ENCODE data around the gene DOCK11.

The DOCK11 gene

GRCh38 chrX:118497180-118497818 is 1.7 kb downstream of the DOCK11 start:
- Histone ChIP-seq H3K9ac (ENCODE audit: low read depth, low read length, poor library complexity, severe bottlenecking) (peak overlapping the region; percentile 82), H3K4me3 (ENCODE audit: low read length, poor library complexity, severe bottlenecking) (peak overlapping the region; percentile 87), H3K4me2 (ENCODE audit: low read depth, low read length, poor library complexity, severe bottlenecking) (peak overlapping the region; percentile 91)

DNA sequence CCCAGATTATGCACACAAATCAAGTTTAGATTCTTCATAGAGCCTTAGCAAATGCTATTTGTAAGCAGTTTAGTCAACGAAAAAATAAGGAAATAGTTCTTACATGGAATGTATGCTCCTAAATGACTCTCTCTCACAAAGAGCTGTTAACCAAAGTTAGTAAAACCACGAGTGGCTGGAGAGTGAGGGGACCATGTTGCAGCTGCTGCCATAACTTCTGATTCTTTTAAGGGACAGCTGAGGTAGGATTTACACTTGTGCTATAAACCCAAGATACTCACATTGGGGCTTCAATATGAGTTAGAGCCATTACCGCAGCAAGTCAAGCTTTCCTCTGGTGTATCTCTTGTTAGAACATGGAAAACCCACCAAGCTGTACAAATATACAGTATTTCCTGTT is 2.7 kb downstream of the DOCK11 start:
- H3F3A ChIP-seq (ENCODE audit: low read depth) = no peaks in the 10 kb centered on the region
- H3K36me3 ChIP-seq (ENCODE audit: insufficient read depth, low read length) = no peaks in the 10 kb centered on the region
- H3K4me2 ChIP-seq (ENCODE audit: low read depth, low read length, poor library complexity, severe bottlenecking) = peak overlapping the region; percentile 91
- peaks cover 29% of the 10 kb centered on the region for H3K4me1 ChIP-seq (ENCODE audit: insufficient read depth, low read length, poor library complexity, severe bottlenecking)
- H2AFZ ChIP-seq (ENCODE audit: low read length) = no peak overlapping the region
- H4K20me1 ChIP-seq (ENCODE audit: insufficient read depth, low read length, poor library complexity, severe bottlenecking) = no peaks in the 10 kb centered on the region
- no peaks in the 10 kb centered on the region for H3K9me2 ChIP-seq (replicated peaks; ENCODE audit: low read depth, low read length)
- H3K9me3 ChIP-seq (ENCODE audit: insufficient read depth, low read depth, low read length) = no peaks in the 10 kb centered on the region
- peaks cover 48% of the 10 kb centered on the region; the same call in 1 of the 2 replicates for H3K79me2 ChIP-seq (ENCODE audit: insufficient read depth, low read length)
- no peaks in the 10 kb centered on the region for H3K27me3 ChIP-seq (ENCODE audit: insufficient read depth, low read length, poor library complexity, severe bottlenecking)
- peak overlapping the region; percentile 87 for H3K4me3 ChIP-seq (ENCODE audit: low read length, poor library complexity, severe bottlenecking)
- peak overlapping the region; percentile 82 for H3K9ac ChIP-seq (ENCODE audit: low read depth, low read length, poor library complexity, severe bottlenecking)
- TF ChIP-seq CTCF (conservative IDR thresholded peaks at IDR 0.05; ENCODE audit: low read length) (no peak), EZH2phosphoT487 (IDR thresholded peaks at IDR 0.05; ENCODE audit: borderline replicate concordance) (no peak)

More at GRCh38 chrX:118497180-118497818, 1.7 kb downstream of the DOCK11 start:
- Histone ChIP-seq H2AFZ (ENCODE audit: low read length) (0 out of 2 replicates have a peak overlapping the region, but pooled peaks have one; percentile 81), H3K4me1 (ENCODE audit: insufficient read depth, low read length, poor library complexity, severe bottlenecking) (peaks cover 21% of the 10 kb centered on the region), H3F3A (ENCODE audit: low read depth) (no peaks in the 10 kb centered on the region), H3K36me3 (ENCODE audit: insufficient read depth, low read length) (no peaks in the 10 kb centered on the region), H3K9me3 (ENCODE audit: insufficient read depth, low read depth, low read length) (no peaks in the 10 kb centered on the region), H3K79me2 (ENCODE audit: insufficient read depth, low read length) (peaks cover 40% of the 10 kb centered on the region; the same call in 1 of the 2 replicates), H4K20me1 (ENCODE audit: insufficient read depth, low read length, poor library complexity, severe bottlenecking) (no peaks in the 10 kb centered on the region), H3K27me3 (ENCODE audit: insufficient read depth, low read length, poor library complexity, severe bottlenecking) (no peaks in the 10 kb centered on the region), H3K9me2 (replicated peaks; ENCODE audit: low read depth, low read length) (no peaks in the 10 kb centered on the region)
- TF ChIP-seq EZH2phosphoT487 (IDR thresholded peaks at IDR 0.05; ENCODE audit: borderline replicate concordance) (no peak), CTCF (conservative IDR thresholded peaks at IDR 0.05; ENCODE audit: low read length) (no peak)

GRCh38 chrX:118498755-118499154 is 3.1 kb downstream of the DOCK11 start:
- no peaks in the 10 kb centered on the region for H3K36me3 ChIP-seq (ENCODE audit: insufficient read depth, low read length)
- peak overlapping the region; percentile 91 for H3K4me2 ChIP-seq (ENCODE audit: low read depth, low read length, poor library complexity, severe bottlenecking)
- no peak overlapping the region for H2AFZ ChIP-seq (ENCODE audit: low read length)
- no peaks in the 10 kb centered on the region for H3K9me2 ChIP-seq (replicated peaks; ENCODE audit: low read depth, low read length)
- no peak for TF ChIP-seq EZH2phosphoT487 (IDR thresholded peaks at IDR 0.05; ENCODE audit: borderline replicate concordance)
- H4K20me1 ChIP-seq (ENCODE audit: insufficient read depth, low read length, poor library complexity, severe bottlenecking) = no peaks in the 10 kb centered on the region
- H3F3A ChIP-seq (ENCODE audit: low read depth) = no peaks in the 10 kb centered on the region
- H3K4me1 ChIP-seq (ENCODE audit: insufficient read depth, low read length, poor library complexity, severe bottlenecking) = peaks cover 33% of the 10 kb centered on the region
- H3K27me3 ChIP-seq (ENCODE audit: insufficient read depth, low read length, poor library complexity, severe bottlenecking) = no peaks in the 10 kb centered on the region
- peak overlapping the region; percentile 87 for H3K4me3 ChIP-seq (ENCODE audit: low read length, poor library complexity, severe bottlenecking)
- H3K9ac ChIP-seq (ENCODE audit: low read depth, low read length, poor library complexity, severe bottlenecking) = peak overlapping the region; percentile 82
- peaks cover 52% of the 10 kb centered on the region; the same call in 1 of the 2 replicates for H3K79me2 ChIP-seq (ENCODE audit: insufficient read depth, low read length)
- no peaks in the 10 kb centered on the region for H3K9me3 ChIP-seq (ENCODE audit: insufficient read depth, low read depth, low read length)
